ENCODE measurements around the gene PCDH9. TPM values are rescaled to one million over a fixed set of nuclear protein-coding genes. Genes with fewer than 3 reads are reported as not detected.

PCDH9 gene
- total and polyA plus RNA-seq, 2 of the 13 experiments (the other 11 are each of a cell fraction or from before 2014, with no cell fraction given): 0.09 TPM; not detected in 1

GRCh38 chr13:66950666-66951065 lies 279.5 kb downstream of the PCDH9 start (continued):
- TF ChIP-seq ATF5 (CRISPR knock-in tag; IDR thresholded peaks at IDR 0.05; ENCODE audit: low read depth) (no peak), ARID5B (CRISPR knock-in tag; IDR thresholded peaks at IDR 0.05) (no peak), MLLT10 (CRISPR knock-in tag; IDR thresholded peaks at IDR 0.05) (no peak), POLR2AphosphoS5 (IDR thresholded peaks at IDR 0.05; ENCODE audit: low read depth, low read length) (no peak)

GRCh38 chr13:66948910-66949309 lies 281.2 kb downstream of the PCDH9 start:
- no peak overlapping the region for H2AFZ ChIP-seq (ENCODE audit: low read length)
- no peak for FAIRE-seq
- intact Hi-C loops (cut with micrococcal nuclease; ENCODE audit: unreplicated experiment) (no loop called here), in situ Hi-C loops (cut with HindIII; ENCODE audit: extremely low pct_ligation_motif_present, low pct_unique_long_range_greater_than_20kb) (no loop called here)
- no peak for ATAC-seq
- no TSS peak for BruUV-seq (replicated peaks)
- ChIA-PET CTCF (ENCODE audit: low intra/inter-chr PET ratio, low total read pairs) (no interaction called here), POLR2A (no interaction called here)
- H3K79me2 ChIP-seq (ENCODE audit: insufficient read depth, low read length): no peaks in the 10 kb centered on the region
- H3K9ac ChIP-seq (ENCODE audit: insufficient read depth, low read depth, low read length): no peak overlapping the region
- no peak overlapping the region for H3K4me3 ChIP-seq (replicated peaks in 1 of 3; ENCODE audit: insufficient read depth in 1 of 3, low read depth in 2 of 3, low read length in 3 of 3)
- H3K36me3 ChIP-seq (replicated peaks in 1 of 2; ENCODE audit: control insufficient read depth in 1 of 2, insufficient read depth in 2 of 2, low read length in 2 of 2): no peaks in the 10 kb centered on the region
- no peak overlapping the region for H3K27ac ChIP-seq (ENCODE audit: extremely low read length, insufficient read depth, low read length)
- H3K4me1 ChIP-seq (ENCODE audit: insufficient read depth, low read length): no peaks in the 10 kb centered on the region
- H4K20me1 ChIP-seq (ENCODE audit: insufficient read depth, low read length): no peaks in the 10 kb centered on the region
- no peak for DNase-seq (ENCODE audit: low spot score)
- WGBS (ENCODE audit: low lambda C conversion rate): 14% methylated on average over 6 of the region's 6 CpGs
- H3K9me3 ChIP-seq (ENCODE audit: low read length): no peaks in the 10 kb centered on the region
- H3K27me3 ChIP-seq (ENCODE audit: control insufficient read depth in 1 of 2, insufficient read depth in 2 of 2, low read length in 2 of 2): no peaks in the 10 kb centered on the region
- no peak overlapping the region for H3K4me2 ChIP-seq (ENCODE audit: low read depth, low read length)
- no peak for TF ChIP-seq ZBTB43 (CRISPR knock-in tag; conservative IDR thresholded peaks at IDR 0.05)
- TF ChIP-seq ARID3A (IDR thresholded peaks at IDR 0.05; ENCODE audit: low read depth, low read length): no peak
- TF ChIP-seq ZIK1 (CRISPR knock-in tag; IDR thresholded peaks at IDR 0.05; ENCODE audit: borderline replicate concordance, low read depth): no peak
- TF ChIP-seq ZNF614 (CRISPR knock-in tag; IDR thresholded peaks at IDR 0.05; ENCODE audit: borderline replicate concordance): no peak
- TF ChIP-seq SSRP1 (CRISPR knock-in tag; IDR thresholded peaks at IDR 0.05): no peak
- no peak for TF ChIP-seq JUND (CRISPR knock-in tag; IDR thresholded peaks at IDR 0.05)
- TF ChIP-seq ZBTB26 (CRISPR knock-in tag; IDR thresholded peaks at IDR 0.05; ENCODE audit: borderline replicate concordance): no peak
- TF ChIP-seq FLYWCH1 (CRISPR knock-in tag; IDR thresholded peaks at IDR 0.05): no peak
- no peak for TF ChIP-seq ZFP36L2 (CRISPR knock-in tag; IDR thresholded peaks at IDR 0.05)
